DOHH2 (cell line): ENCODE measurements around the gene TMEM44.

Experiments used
- H3F3A ChIP-seq: fragments of 200-600 bp; sonication (generic), shearing (Covaris generic); 2 replicates; pipeline ENCODE4 v1.6.0; 2016; ENCODE audit warnings: antibody characterized with exemption, mild to moderate bottlenecking; ENCODE audit not compliant: control insufficient read depth, insufficient read depth
- H3K27ac ChIP-seq: fragments of 200-600 bp; sonication (generic); 2 replicates; pipeline ENCODE4 v1.5.1; 2014; ENCODE audit warnings: low read depth, mild to moderate bottlenecking, low read length, moderate library complexity
- H3K27me3 ChIP-seq: fragments of 200-600 bp; sonication (generic); 2 replicates; pipeline ENCODE4 v1.6.1; 2014; ENCODE audit warnings: mild to moderate bottlenecking, low read length, mixed read lengths; ENCODE audit not compliant: control insufficient read depth
- H3K36me3 ChIP-seq: fragments of 200-600 bp; sonication (generic); 2 replicates; pipeline ENCODE4 v1.6.1; 2014; ENCODE audit warnings: mild to moderate bottlenecking, low read length, moderate library complexity, mixed read lengths; ENCODE audit not compliant: control insufficient read depth
- H3K4me1 ChIP-seq: fragments of 200-600 bp; sonication (generic); 2 replicates; pipeline ENCODE4 v1.6.1; 2014; ENCODE audit warnings: mild to moderate bottlenecking, low read length, mixed read lengths; ENCODE audit not compliant: control insufficient read depth
- H3K4me2 ChIP-seq: fragments of 200-600 bp; sonication (generic); 2 replicates; pipeline ENCODE4 v1.6.0; 2014; ENCODE audit warnings: mild to moderate bottlenecking, low read length, moderate library complexity
- H3K4me3 ChIP-seq: fragments of 200-600 bp; sonication (generic); 2 replicates; pipeline ENCODE4 v1.5.1; 2014; ENCODE audit warnings: mild to moderate bottlenecking, low read length, mixed read lengths
- H3K79me2 ChIP-seq: fragments of 200-600 bp; sonication (generic); 2 replicates; pipeline ENCODE4 v1.6.1; 2014; ENCODE audit warnings: mild to moderate bottlenecking, low read length, mixed read lengths; ENCODE audit not compliant: control insufficient read depth
- H3K9me2 ChIP-seq: fragments of 200-600 bp; sonication (generic); replicated peaks from 2 replicates; pipeline ENCODE4 v1.6.1; 2014; ENCODE audit warnings: mild to moderate bottlenecking, low read length, mixed read lengths; ENCODE audit not compliant: control insufficient read depth
- H3K9me3 ChIP-seq: fragments of 200-600 bp; sonication (generic); 2 replicates; pipeline ENCODE4 v1.6.1; 2014; ENCODE audit warnings: antibody characterized with exemption, low read length, mixed read lengths; ENCODE audit not compliant: control insufficient read depth, insufficient read depth
- H4K20me1 ChIP-seq: fragments of 200-600 bp; sonication (generic); 2 replicates; pipeline ENCODE4 v1.6.0; 2014; ENCODE audit warnings: low read depth, mild to moderate bottlenecking, antibody characterized with exemption, low read length, moderate library complexity; ENCODE audit not compliant: control insufficient read depth, insufficient read depth
- EZH2phosphoT487 ChIP-seq: fragments of 200-600 bp; sonication (generic); IDR thresholded peaks from 2 replicates; pipeline ENCODE4 v1.6.1; 2017; ENCODE audit warnings: borderline replicate concordance, mild to moderate bottlenecking, antibody characterized with exemption, low read length, moderate library complexity, mixed read lengths
- TF ChIP-seq, protein P1 (sequence below): fragments of 200-600 bp; sonication (generic); IDR thresholded peaks from one replicate; pipeline ENCODE4 v1.5.1; 2014; ENCODE audit warnings: antibody characterized with exemption, mild to moderate bottlenecking, low read depth, low read length; ENCODE audit not compliant: poor library complexity, severe bottlenecking

Gene TMEM44

DNA sequence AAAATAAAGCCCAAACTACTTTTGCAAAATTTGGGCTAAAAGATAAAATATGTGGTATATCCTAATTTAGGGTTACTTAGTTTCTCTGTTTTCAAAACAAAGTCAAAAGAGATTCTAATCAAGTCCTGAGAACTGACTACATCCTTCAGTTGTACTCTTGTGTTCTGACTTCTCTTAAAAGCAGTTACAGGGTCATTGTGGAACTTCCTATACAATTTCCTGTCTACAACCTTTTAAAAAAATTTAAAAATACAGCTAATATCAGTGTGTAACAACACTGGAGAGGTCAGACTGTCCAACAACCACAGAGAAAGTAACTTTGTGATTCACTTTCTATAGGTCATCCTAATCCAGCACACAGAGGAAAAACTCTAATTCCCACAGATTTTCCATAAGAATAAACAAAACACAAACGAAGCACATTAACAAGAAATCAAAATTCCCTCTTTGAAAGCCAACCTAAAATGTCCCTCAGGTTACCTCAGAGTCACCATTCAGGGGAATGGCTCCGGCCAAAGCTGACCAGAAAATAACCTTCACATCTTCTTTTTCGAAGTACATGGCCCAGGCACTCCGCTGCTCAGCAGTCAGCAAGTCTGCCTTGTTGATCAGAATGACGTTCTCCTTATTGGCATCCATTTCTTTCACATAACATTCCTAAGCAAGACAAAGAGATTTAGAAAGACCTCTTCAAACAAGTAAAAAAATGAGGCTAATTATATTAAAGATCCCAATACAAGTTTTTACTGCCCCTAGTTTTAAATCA is 25.4 kb upstream of the TMEM44 start:
- H4K20me1 ChIP-seq, result no peaks in the 10 kb centered on the region
- no peaks in the 10 kb centered on the region for H3K9me3 ChIP-seq
- H3K27me3 ChIP-seq, result no peaks in the 10 kb centered on the region
- H3K9me2 ChIP-seq, result no peaks in the 10 kb centered on the region
- no peak overlapping the region for H3K4me2 ChIP-seq
- peaks cover 71% of the 10 kb centered on the region for H3K36me3 ChIP-seq
- H3K79me2 ChIP-seq, result 0 out of 2 replicates have a peak, but pooled peaks cover 8% of the 10 kb centered on the region
- TF ChIP-seq, protein P1, sequence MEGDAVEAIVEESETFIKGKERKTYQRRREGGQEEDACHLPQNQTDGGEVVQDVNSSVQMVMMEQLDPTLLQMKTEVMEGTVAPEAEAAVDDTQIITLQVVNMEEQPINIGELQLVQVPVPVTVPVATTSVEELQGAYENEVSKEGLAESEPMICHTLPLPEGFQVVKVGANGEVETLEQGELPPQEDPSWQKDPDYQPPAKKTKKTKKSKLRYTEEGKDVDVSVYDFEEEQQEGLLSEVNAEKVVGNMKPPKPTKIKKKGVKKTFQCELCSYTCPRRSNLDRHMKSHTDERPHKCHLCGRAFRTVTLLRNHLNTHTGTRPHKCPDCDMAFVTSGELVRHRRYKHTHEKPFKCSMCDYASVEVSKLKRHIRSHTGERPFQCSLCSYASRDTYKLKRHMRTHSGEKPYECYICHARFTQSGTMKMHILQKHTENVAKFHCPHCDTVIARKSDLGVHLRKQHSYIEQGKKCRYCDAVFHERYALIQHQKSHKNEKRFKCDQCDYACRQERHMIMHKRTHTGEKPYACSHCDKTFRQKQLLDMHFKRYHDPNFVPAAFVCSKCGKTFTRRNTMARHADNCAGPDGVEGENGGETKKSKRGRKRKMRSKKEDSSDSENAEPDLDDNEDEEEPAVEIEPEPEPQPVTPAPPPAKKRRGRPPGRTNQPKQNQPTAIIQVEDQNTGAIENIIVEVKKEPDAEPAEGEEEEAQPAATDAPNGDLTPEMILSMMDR, result no peak
- TF ChIP-seq EZH2phosphoT487, result no peak
- no peak overlapping the region for H3K27ac ChIP-seq
- H3K4me3 ChIP-seq, result no peak overlapping the region
- no peaks in the 10 kb centered on the region for H3K4me1 ChIP-seq
- H3F3A ChIP-seq, result no peaks in the 10 kb centered on the region

DNA sequence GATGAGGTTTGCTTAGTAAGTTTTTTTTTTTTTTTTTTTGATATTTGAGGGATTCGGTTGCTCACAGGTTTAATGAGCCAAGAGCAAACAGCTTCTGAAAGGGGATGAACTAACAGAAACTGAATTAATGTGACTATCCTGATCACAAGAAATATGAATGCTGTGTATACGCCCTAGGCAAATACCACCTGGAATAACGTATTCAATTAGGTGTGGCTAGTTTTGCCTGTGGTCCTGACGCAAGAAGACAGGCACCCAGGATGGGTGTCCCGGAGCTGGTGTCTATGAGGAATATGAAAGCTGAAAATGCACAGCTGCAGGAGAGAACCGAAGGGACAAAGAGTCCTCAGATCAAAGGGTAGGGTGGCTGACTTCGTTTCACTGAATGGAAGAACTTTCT is 24.2 kb upstream of the TMEM44 start:
- no peaks in the 10 kb centered on the region for H3K9me3 ChIP-seq
- peaks cover 80% of the 10 kb centered on the region for H3K36me3 ChIP-seq
- no peaks in the 10 kb centered on the region for H3K27me3 ChIP-seq
- no peaks in the 10 kb centered on the region for H3K4me1 ChIP-seq
- H3K4me2 ChIP-seq, result no peak overlapping the region
- no peak overlapping the region for H3K4me3 ChIP-seq
- H3F3A ChIP-seq, result no peaks in the 10 kb centered on the region
- H3K9me2 ChIP-seq, result no peaks in the 10 kb centered on the region
- H4K20me1 ChIP-seq, result no peaks in the 10 kb centered on the region
- no peak for TF ChIP-seq EZH2phosphoT487
- TF ChIP-seq, protein P1, result no peak
- no peak overlapping the region for H3K27ac ChIP-seq
- H3K79me2 ChIP-seq, result 0 out of 2 replicates have a peak, but pooled peaks cover 8% of the 10 kb centered on the region

DNA sequence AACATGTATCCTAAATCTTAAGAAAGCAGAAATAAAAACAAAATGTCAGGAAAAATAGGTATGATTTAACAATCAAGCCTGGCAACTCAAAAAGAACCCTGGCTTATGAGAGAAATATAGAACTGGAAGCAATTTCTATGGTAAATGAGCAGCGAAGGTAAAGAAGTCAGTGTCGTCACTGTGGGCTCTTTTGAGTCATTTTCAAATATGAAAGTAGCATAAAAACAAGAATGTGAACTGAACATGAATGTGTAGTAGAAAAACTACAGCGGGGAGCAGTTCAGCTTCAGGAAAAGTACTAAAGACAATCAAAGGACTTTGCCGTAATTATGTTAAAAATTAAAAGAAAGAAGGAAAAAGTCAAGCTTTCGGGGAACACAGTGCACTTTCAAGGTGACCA is 21.2 kb upstream of the TMEM44 start:
- no peak overlapping the region for H3K4me3 ChIP-seq
- 0 out of 2 replicates have a peak, but pooled peaks cover 8% of the 10 kb centered on the region for H3K79me2 ChIP-seq
- no peaks in the 10 kb centered on the region for H3F3A ChIP-seq
- no peaks in the 10 kb centered on the region for H3K4me1 ChIP-seq
- no peaks in the 10 kb centered on the region for H3K27me3 ChIP-seq
- no peaks in the 10 kb centered on the region for H3K9me2 ChIP-seq
- TF ChIP-seq, protein P1, result no peak
- no peak for TF ChIP-seq EZH2phosphoT487
- no peak overlapping the region for H3K27ac ChIP-seq
- peaks cover 78% of the 10 kb centered on the region for H3K36me3 ChIP-seq
- no peak overlapping the region for H3K4me2 ChIP-seq
- no peaks in the 10 kb centered on the region for H4K20me1 ChIP-seq
- no peaks in the 10 kb centered on the region for H3K9me3 ChIP-seq
